GM19372 (cell line): ENCODE data around the gene PTH.

Experiments
- ATAC-seq: cut with Tn5 transposase; IDR thresholded peaks from one replicate; pipeline ENCODE4 v1.9.1; 2021; ENCODE audit warnings: mild to moderate bottlenecking, low read depth, moderate library complexity; ENCODE audit not compliant: unreplicated experiment

PTH gene

DNA sequence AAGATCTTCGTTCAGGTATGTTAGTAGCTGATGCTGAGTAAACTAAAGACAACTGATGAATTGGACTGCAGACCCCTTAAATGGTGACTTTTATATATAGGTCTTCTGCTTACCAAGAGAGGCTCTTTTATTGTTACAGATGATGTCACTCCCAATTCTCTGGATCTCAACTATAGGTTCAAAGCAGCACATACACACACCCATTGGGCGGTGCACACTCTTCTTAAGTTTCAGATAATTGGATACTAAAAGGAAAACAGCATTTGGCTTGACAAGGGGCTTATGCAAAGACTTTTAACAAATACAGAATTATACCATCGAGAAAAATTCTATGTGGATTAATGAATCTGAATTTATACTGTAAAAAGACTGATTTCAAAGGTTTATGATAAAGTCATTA, at the start of gene PTH:
Gene PTH, minus strand, starts transcription at position 69 of the 400 bp plus-strand sequence. CDS start 3,142 bp downstream, outside the sequence.
- no peak for ATAC-seq

DNA sequence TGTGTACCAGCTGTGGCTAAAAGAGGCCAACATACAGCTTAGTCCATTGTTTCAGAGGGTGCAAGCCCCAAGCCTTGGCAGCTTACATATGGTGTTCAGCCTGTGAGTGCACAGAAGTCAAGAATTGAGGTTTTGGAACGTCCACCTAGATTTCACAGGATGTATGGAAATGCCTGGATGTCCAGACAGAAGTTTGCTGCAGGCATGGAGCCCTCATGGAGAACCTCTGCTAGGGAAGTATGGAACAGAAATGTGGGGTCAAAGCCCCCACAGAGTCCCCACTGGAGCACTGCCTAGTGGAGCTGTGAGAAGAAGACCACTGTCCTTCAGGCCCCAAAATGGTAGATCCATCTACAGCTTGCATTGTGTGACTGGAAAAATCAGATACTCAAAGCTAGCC, 42.2 kb upstream of the PTH start:
- ATAC-seq, result no peak

DNA sequence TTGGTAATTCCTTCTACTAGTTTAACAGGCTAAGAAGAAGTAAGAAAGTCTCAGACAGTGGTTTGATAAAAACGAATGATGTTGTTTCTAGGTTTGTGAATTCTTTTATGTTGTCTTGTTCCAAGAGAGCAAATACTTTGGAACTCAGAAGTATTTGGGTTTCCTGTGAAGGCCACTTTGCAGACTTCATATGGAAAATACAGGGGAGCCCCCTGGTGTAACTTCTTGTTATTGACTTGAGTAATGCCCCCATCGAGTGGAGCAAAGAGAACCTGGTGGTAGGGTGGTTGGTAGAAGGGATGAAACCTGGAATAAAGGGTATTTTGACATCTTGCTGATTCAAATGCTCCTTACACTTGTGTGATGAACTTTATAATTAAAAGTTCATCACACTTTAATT, 40.0 kb upstream of the PTH start:
- ATAC-seq, result no peak

DNA sequence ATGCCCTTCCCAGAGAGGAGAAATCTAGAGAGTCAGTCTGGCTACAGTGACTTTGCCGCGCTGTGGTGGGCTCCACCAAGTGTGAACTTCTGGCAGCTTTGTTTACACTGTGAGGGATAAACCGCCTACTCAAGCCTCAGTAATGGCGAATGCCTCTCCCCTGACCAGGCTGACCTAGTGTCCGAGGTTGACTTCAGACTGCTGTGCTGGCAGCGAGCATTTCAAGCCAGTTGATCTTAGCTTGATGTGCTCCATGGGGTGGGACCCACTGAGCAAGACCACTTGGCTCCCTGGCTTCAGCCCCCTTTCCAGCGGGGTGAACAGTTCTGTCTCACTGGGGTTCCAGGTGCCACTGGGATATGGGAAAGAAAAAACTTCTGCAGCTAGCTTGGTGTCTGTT, 38.6 kb upstream of the PTH start:
- no peak for ATAC-seq

GRCh38 chr11:13525257-13525656, 29.5 kb upstream of the PTH start:
- ATAC-seq, result no peak

GRCh38 chr11:13503393-13503792, 7.6 kb upstream of the PTH start:
- ATAC-seq, result no peak

- no peak for ATAC-seq
Measured at GRCh38 chr11:13502492-13502891, 6.7 kb upstream of the PTH start.

DNA sequence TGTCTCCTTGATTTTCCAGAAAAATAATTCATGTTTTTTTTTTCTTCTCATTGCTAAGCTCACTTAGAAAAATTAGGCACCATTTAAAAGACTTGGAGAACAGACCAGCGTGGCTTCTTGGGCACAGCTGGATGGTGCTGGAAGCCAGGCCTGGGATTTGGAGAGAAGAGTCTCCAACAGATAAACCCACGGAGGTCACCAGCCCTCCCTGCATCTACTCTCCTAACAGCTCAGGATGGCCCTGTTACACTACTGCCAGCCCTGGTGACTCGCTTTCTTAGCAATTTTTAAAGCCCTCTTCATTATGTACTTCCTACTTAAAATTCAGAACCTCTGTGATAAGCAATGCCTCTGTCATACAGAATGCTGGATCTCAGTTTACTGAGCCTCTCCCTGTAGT, 1.7 kb downstream of the PTH start:
- no peak for ATAC-seq

GRCh38 chr11:13487661-13488030, 8.2 kb downstream of the PTH start:
- ATAC-seq, result no peak

DNA sequence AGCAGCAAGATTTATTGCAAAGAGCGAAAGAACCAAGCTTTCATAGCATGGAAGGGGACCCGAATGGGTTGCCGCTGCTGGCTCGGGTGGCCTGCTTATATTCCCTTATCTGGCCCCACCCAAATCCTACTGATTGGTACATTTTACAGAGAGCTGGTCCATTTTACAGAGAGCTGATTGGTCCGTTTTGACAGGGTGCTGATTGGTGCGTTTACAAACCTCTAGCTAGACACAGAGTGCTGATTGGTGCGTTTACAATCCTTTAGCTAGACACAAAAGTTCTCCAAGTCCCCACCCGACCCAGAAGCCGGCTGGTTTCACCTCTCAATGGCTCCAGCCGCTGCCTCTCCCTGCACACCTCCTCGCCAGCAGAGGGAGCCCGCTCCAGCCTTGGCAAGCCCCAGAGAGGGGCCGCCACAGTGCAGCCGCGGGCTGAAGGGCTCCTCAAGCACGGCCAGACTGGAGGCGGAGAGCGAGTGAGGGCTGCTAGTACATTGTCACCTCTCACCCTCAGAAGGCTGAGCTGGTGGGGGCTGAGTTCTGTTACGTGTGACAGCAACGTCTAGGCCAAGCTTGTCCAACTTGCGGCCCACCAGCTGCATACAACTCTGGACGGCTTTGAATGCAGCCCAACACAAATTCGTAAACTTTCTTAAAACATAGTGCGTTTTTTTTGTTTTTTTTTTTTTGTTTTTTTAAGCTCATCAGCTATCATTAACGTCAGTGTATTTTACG, 8.7 kb downstream of the PTH start:
- no peak for ATAC-seq

- no peak for ATAC-seq
Measured at GRCh38 chr11:13480198-13480597, 15.6 kb downstream of the PTH start.

GRCh38 chr11:13479688-13480087, 16.1 kb downstream of the PTH start:
- ATAC-seq, result no peak

- no peak for ATAC-seq
Measured at GRCh38 chr11:13475091-13475490, 20.7 kb downstream of the PTH start.

- no peak for ATAC-seq
Measured at GRCh38 chr11:13473013-13473722, 22.6 kb downstream of the PTH start.

DNA sequence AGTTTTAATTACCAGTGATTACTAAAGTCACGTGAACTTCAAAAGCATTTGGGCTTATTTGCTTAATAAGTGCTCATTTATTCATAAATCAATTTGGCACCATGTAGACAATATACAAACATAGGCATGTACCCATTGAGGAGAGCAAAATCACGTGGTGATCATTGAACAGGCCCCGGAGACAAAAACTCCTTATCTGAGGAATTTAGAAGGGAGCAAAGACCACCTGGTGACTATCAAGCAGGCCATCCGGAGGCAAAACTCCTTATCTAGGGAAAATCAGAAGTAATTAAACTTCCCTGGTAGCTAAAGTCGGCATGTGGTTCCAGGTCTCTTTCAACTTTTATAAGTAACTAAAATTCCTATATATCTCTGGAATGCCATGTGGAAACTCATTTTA, 27.0 kb downstream of the PTH start:
- no peak for ATAC-seq

DNA sequence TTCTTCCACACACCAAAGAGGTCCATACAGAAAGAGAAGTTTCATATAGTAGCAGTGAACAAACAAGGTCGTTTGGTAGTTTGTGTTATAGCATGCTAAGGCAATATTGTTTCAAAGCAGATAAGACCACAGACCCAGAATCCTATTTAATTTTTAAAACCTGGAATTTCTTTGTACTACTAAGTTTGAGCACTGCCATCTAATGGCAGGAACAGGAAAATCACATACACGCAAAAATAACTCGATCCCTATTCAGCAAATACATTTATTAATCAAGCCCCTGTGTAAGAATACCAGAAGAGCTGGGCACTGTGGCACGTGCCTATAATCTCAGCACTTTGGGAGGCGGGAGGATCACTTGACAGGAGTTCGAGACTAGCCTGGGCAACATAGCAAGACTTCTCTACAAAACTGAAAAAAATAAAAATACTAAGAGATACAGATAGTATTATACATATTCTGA, 29.9 kb downstream of the PTH start:
- ATAC-seq, result no peak

DNA sequence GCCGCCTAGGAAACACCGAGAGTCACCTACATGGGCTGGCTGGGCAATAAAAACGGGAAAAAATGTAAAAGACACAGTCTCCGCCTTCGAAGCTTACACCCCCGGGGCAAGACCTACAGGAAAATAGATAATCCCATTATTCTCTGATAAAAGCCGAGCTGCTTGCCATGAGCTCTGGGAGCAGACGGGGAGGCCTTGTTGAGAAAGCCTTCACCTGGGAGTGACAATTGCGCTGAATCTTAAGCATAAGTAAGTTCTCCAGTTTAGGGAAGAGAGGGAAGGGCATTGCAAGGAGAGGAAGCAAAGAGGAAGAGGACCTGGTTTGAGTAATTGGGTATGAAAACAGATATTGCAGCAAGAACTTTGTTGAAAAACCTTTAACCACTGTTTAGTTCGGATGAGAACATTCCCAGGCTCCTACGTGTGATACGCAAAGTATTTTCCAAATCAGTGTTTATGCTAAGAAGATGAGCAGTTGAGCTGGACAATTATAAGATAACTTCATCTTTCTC, 32.0 kb downstream of the PTH start:
- ATAC-seq, result peak; percentile 3

DNA sequence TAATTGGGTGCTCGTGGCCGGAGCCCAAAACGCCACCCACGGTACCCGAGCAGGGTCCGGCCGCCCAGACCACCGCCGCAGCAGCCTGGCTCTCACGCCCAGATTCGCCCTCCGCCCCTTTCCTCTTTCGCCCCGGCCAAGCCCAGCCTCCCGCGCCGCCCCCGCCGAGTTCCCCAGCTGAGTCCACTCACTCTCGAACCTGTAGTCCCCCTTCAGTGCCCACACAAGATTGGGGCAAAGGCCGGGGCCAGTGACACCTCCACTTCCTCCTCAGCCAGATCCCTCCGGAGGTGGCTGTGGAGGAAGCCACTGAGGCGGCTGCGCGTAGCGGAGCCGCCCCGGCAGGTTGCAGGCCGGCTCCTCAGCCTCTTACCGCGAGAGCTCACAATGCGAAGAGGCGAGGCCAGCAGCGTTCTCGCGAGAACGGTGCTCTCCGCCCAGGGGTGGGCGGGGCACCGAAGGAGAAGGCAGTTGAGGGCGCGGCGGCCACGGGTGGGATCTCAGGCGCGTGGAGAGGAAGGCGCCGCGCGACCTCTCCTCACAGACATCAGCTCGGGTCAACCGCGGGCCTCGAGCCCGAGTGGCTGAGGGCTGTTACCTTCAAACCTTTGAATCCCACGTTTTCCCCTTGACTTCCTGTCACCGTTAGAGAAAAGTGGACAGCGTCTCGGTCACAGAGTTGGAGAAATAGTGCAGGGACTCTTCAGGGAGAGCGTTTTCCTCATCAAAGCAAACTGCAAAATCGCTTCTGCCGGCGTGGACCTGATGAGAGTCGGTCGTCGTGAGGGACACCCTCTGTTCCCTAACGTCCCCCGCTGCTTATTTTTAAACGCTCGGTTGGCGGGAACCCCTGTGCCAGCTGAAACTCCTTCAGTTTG, 32.7 kb downstream of the PTH start, which contains the start of gene BTBD10:
Gene BTBD10, minus strand, starts transcription at position 322 of the 878 bp plus-strand sequence. CDS start 18,098 bp downstream, outside the sequence.
- peak; percentile 94 for ATAC-seq

GRCh38 chr11:13462311-13462900, 33.4 kb downstream of the PTH start:
- ATAC-seq, result peak; percentile 25

DNA sequence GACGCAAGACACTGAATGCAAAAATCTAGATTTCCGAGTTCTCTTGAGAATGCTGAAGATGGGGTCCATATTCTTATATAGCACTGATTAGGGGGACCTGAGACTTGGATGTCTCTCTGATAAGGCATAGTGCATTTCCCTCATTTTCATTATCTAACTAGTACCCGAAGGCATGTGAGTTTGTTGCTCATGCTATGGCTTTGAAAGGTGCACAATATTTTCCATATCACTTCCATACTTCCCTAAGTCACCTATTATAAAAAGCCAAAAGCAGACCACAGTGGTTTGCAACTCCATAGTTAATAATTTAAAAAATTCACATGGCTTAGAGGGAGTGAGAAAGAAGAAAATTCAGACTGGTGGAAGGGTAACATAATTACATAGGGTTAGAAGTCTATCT, 34.5 kb downstream of the PTH start:
- ATAC-seq, result no peak
